Left lung (tissue), 10 donors: Measurements from ENCODE around the gene KIF3A. TPM values are rescaled to one million over a fixed set of nuclear protein-coding genes. Genes with fewer than 3 reads are reported as not detected.

ENCODE experiments used
- ATAC-seq: fragments of 200-7000 bp; cut with Tn5 transposase; one replicate; pipeline ENCODE4 v1.9.1; 2020; ENCODE audit warnings: moderate library complexity
- DNase-seq, 4 donors: peaks; one replicate each; pipeline ENCODE4 v3.0.0-alpha.2; 2013 to 2020
- H3K27ac ChIP-seq, 2 donors: fragments of 200-600 bp; sonication (generic) in 1 of 2; one replicate each; pipeline versions ENCODE4 v1.5.0 to v1.8.0; 2020 to 2021
- H3K27me3 ChIP-seq, 2 donors: fragments of 200-600 bp; sonication (generic) in 1 of 2; one replicate each; pipeline versions ENCODE4 v1.5.0 to v1.8.0; 2020 to 2021
- H3K36me3 ChIP-seq, 2 donors: fragments of 200-600 bp; sonication (generic) in 1 of 2; one replicate each; pipeline versions ENCODE4 v1.5.0 to v1.8.0; 2020 to 2021
- H3K4me1 ChIP-seq, 2 donors: fragments of 200-600 bp; one replicate each; pipeline ENCODE4 v1.8.0; 2021
- H3K4me3 ChIP-seq, 2 donors: fragments of 200-600 bp; sonication (generic) in 1 of 2; one replicate each; pipeline versions ENCODE4 v1.5.0 to v1.8.0; 2020 to 2021; ENCODE audit warnings: mild to moderate bottlenecking in 1 of 2
- H3K9me3 ChIP-seq, 2 donors: fragments of 200-600 bp; sonication (generic) in 1 of 2; one replicate each; pipeline versions ENCODE4 v1.5.0 to v1.8.0; 2020 to 2021
- intact Hi-C, 2 donors: fragments of 100-400 bp; cut with DNase I; formaldehyde crosslinking; loops; one replicate each; pipeline versions ENCODE4 v1.11.2 to v1.14.2; 2022
- polyA plus RNA-seq, 6 donors: library from polyadenylated mRNA; unstranded; fragments of 120-200 nt; gene quantifications; one replicate each; pipeline ENCODE4 v1.2.1, GENCODE V29; 2013; ENCODE audit not compliant: insufficient read length in 6 of 6
- total RNA-seq, 2 donors: library from RNA; stranded (reverse); fragmentation: NEBNext Ultra II Directional; extraction: Animal tissue kit (Norgen Biotek cat#: 25700); gene quantifications; one replicate each; pipeline ENCODE4 v1.2.1, GENCODE V29; 2021
- TF ChIP-seq, protein P1 (sequence below), 2 donors: fragments of 200-600 bp; sonication (generic) in 1 of 2; IDR thresholded peaks; one replicate each; pipeline versions ENCODE4 v1.5.0 to v1.8.0; 2021; ENCODE audit warnings: antibody characterized with exemption in 2 of 2
- donor health status: DM: no; HTN: yes; CAD: no.
- donor health status: DM: no; HTN: no; CAD: no.

Gene KIF3A
- total and polyA plus RNA-seq, 8 donors: 8.9 to 30.4 (median 25.5) TPM

DNA sequence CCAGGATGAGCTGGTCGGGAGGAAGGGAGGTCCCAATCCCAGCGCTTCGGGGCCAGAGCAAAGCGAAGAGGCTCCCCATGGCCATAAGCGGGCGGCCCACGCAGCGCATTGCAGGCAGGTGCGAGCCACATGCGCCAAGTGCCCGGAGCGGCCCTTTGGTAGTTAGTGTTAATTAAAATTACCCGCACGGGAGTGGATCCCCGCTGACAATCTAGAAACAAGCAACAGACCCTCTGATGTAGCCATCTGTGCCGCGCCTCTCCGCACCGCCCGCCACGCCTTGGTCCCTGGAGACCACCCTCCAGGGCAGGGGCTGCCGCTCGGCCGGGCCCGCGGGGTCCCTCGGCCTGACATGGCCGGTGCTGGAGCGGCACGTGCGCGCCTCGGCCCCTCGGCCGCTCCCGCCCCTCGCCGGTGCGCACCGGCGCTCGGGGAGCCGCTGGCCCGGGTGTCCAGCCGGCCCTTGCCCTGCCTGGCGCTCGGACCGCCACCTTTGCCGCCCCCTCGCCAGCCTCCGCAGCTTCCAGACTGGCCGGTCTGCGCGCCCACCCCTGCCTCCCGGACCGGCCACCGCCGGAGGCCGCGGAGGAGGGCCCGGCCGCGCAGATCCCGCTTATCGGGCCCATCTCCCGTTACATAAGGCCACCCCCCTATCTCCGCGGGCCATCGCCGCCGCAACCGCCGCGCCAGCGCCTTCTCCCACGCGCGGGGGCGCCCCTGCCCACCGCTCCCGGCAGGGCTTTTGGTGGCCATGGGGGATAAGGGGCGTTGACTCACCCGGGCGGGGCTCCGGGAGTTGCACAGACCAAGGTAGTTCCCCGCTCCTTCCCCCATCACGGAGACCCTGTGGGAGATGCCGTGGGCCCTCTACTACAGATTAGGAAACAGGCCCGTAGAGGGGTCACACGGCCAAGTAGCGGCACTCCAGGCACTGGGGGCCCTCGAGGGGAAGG, 81.2 kb downstream of the KIF3A start:
- H3K4me3 ChIP-seq: peak overlapping the region; percentile 14 to 26
- ATAC-seq (peak; percentile 59), DNase-seq (no peak)
- H3K27me3 ChIP-seq: peaks cover 21 to 58% of the 10 kb centered on the region in 2 donors
- H3K36me3 ChIP-seq: no peaks in the 10 kb centered on the region
- intact Hi-C loops: no loop called here
- H3K27ac ChIP-seq: no peak overlapping the region
- no peaks in the 10 kb centered on the region for H3K9me3 ChIP-seq
- TF ChIP-seq, protein P1, sequence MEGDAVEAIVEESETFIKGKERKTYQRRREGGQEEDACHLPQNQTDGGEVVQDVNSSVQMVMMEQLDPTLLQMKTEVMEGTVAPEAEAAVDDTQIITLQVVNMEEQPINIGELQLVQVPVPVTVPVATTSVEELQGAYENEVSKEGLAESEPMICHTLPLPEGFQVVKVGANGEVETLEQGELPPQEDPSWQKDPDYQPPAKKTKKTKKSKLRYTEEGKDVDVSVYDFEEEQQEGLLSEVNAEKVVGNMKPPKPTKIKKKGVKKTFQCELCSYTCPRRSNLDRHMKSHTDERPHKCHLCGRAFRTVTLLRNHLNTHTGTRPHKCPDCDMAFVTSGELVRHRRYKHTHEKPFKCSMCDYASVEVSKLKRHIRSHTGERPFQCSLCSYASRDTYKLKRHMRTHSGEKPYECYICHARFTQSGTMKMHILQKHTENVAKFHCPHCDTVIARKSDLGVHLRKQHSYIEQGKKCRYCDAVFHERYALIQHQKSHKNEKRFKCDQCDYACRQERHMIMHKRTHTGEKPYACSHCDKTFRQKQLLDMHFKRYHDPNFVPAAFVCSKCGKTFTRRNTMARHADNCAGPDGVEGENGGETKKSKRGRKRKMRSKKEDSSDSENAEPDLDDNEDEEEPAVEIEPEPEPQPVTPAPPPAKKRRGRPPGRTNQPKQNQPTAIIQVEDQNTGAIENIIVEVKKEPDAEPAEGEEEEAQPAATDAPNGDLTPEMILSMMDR (IDR thresholded peaks at IDR 0.05): no peak
- H3K4me1 ChIP-seq: peaks cover 4 to 14% of the 10 kb centered on the region in 2 donors

DNA sequence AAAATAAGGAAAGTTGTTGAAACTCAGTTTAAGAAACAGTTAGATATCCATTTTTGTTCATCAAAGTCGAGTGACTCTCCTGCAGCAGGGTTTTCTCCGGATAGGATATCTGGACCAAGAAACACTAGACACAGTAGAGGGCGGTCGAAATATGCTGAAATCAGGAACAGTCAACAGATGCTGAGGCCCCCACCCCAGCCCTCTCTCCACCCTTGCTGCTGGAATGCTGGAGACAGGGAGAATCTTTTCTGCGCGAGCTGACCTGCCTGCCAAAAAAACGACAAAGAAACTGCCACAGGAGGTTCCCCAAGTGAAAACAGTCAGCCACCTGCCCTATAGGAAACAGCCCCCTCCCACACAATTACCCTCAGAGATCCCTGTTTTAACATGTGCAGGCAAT, 83.6 kb downstream of the KIF3A start:
- TF ChIP-seq, protein P1 (IDR thresholded peaks at IDR 0.05): no peak
- Histone ChIP-seq H3K9me3 (peaks cover 0 to 4% of the 10 kb centered on the region in 2 donors), H3K36me3 (no peaks in the 10 kb centered on the region), H3K27ac (no peak overlapping the region), H3K27me3 (peaks cover 21 to 58% of the 10 kb centered on the region in 2 donors), H3K4me3 (no peak overlapping the region), H3K4me1 (peaks cover 4 to 14% of the 10 kb centered on the region in 2 donors)
- intact Hi-C loops: no loop called here
- ATAC-seq: no peak
- DNase-seq: no peak

DNA sequence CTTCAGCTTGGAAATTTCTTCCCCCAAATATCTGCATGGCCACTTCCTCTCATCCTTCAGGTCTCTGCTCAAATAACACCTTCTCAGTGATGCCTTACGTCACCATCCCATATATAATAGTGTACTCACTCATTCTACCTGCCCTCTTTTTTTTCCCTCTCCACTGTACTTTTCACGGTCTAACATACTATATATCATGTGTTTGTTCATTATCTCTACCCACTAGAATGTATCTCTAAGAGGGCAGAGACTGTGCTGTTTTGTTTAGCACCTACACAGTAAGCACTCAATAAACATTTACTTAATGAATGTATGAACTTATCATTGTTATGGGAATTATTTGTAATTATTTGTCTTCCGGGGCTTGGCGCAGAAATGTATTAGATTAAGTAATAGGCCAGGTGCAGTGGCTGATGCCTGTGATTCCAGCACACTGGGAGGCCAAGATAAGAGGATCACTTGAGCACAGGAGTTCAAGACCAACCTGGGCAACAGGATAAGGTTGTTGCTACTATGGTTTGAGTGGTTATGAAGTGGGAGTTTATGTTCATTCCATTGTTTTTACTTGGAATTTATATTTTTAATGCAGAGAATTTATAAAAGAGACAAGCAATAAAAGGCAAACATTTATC, 85.4 kb downstream of the KIF3A start:
- peaks cover 0 to 6% of the 10 kb centered on the region in 2 donors for H3K9me3 ChIP-seq
- no peak overlapping the region for H3K27ac ChIP-seq
- intact Hi-C loops: no loop called here
- DNase-seq: no peak
- no peaks in the 10 kb centered on the region for H3K36me3 ChIP-seq
- peaks cover 4 to 14% of the 10 kb centered on the region in 2 donors for H3K4me1 ChIP-seq
- peaks cover 21 to 49% of the 10 kb centered on the region in 2 donors for H3K27me3 ChIP-seq
- ATAC-seq: no peak
- H3K4me3 ChIP-seq: no peak overlapping the region
- TF ChIP-seq, protein P1 (IDR thresholded peaks at IDR 0.05): no peak

DNA sequence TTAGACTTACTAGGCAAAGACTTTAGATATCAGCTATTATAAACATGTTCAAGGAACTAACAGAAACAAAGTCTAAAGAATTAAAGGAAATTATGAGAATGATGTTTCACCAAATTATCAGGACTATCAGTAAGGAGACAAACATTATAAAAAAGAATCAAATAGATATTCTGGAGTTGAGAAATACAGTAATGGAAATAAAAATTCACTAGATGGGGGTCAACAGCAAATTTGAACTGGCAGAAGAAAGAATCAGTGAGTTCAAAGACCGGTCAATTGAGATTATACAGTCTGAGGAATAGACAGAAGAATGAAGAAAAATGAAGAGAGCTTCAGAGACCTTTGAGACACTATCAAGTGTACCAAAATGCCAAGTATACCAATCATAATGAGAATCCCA, 89.0 kb downstream of the KIF3A start:
- Histone ChIP-seq H3K4me1 (no peaks in the 10 kb centered on the region), H3K4me3 (no peak overlapping the region), H3K27me3 (peaks cover 5 to 13% of the 10 kb centered on the region in 2 donors), H3K36me3 (peaks cover 0 to under 1% of the 10 kb centered on the region in 2 donors), H3K9me3 (peaks cover 0 to 6% of the 10 kb centered on the region in 2 donors), H3K27ac (no peak overlapping the region)
- ATAC-seq: no peak
- no peak for DNase-seq
- TF ChIP-seq, protein P1 (IDR thresholded peaks at IDR 0.05): no peak
- intact Hi-C loops: no loop called here

GRCh38 chr5:132647473-132647872, 89.9 kb downstream of the KIF3A start:
- H3K27ac ChIP-seq: no peak overlapping the region
- TF ChIP-seq, protein P1 (IDR thresholded peaks at IDR 0.05): no peak
- H3K36me3 ChIP-seq: peaks cover 0 to 10% of the 10 kb centered on the region in 2 donors
- ATAC-seq (no peak), DNase-seq (no peak)
- peaks cover under 1 to 4% of the 10 kb centered on the region in 2 donors for H3K27me3 ChIP-seq
- no peak overlapping the region for H3K4me3 ChIP-seq
- peaks cover 0 to 6% of the 10 kb centered on the region in 2 donors for H3K9me3 ChIP-seq
- intact Hi-C loops: no loop called here
- H3K4me1 ChIP-seq: no peaks in the 10 kb centered on the region
